ENCODE data around the gene SLC2A4RG. TPM values are rescaled to one million over a fixed set of nuclear protein-coding genes. Genes with fewer than 3 reads are reported as not detected.
A peak's percentile ranks its signal among the peaks of the same experiment; 100 is the strongest.

Gene SLC2A4RG
- total and polyA plus RNA-seq, 2 of the 13 experiments (the other 11 are each of a cell fraction or from before 2014, with no cell fraction given): 91.4 to 95.9 TPM

- H3K9me3 ChIP-seq (ENCODE audit: low read length): no peaks in the 10 kb centered on the region
- no peak overlapping the region for H3K4me3 ChIP-seq (replicated peaks in 1 of 3; ENCODE audit: insufficient read depth in 1 of 3, low read depth in 2 of 3, low read length in 3 of 3)
- WGBS (ENCODE audit: low lambda C conversion rate): 88% methylated on average over 13 of the region's 13 CpGs
- no peak overlapping the region for H3K9ac ChIP-seq (ENCODE audit: insufficient read depth, low read depth, low read length)
- H2AFZ ChIP-seq (ENCODE audit: low read length): no peak overlapping the region
- H3K4me2 ChIP-seq (ENCODE audit: low read depth, low read length): no peak overlapping the region
- ChIA-PET CTCF (ENCODE audit: low intra/inter-chr PET ratio, low total read pairs) (no interaction called here), POLR2A (no interaction called here)
- DNase-seq (ENCODE audit: low spot score): no peak
- TF ChIP-seq SRSF9 (IDR thresholded peaks at IDR 0.05; ENCODE audit: borderline replicate concordance, insufficient read depth, low read depth, low read length, poor library complexity, severe bottlenecking) (no peak), NFE2 (CRISPR knock-in tag; IDR thresholded peaks at IDR 0.05) (no peak), NFYC (CRISPR knock-in tag; IDR thresholded peaks at IDR 0.05) (no peak), ZNF263 (CRISPR knock-in tag; IDR thresholded peaks at IDR 0.05) (no peak), TOPORS (CRISPR knock-in tag; IDR thresholded peaks at IDR 0.05) (no peak)
- peaks cover 0 to 3% of the 10 kb centered on the region in 2 experiments; a peak in 1 of 5 replicates for H3K27me3 ChIP-seq (ENCODE audit: control insufficient read depth in 1 of 2, insufficient read depth in 2 of 2, low read length in 2 of 2)
- ATAC-seq: no peak
- peaks cover 42% of the 10 kb centered on the region for H3K4me1 ChIP-seq (ENCODE audit: insufficient read depth, low read length)
- H4K20me1 ChIP-seq (ENCODE audit: insufficient read depth, low read length): no peaks in the 10 kb centered on the region
- no peaks in the 10 kb centered on the region for H3K79me2 ChIP-seq (ENCODE audit: insufficient read depth, low read length)
- no peak overlapping the region for H3K27ac ChIP-seq (ENCODE audit: extremely low read length, insufficient read depth, low read length)
- no TSS peak for BruUV-seq (replicated peaks)
- H3K36me3 ChIP-seq (replicated peaks in 1 of 2; ENCODE audit: control insufficient read depth in 1 of 2, insufficient read depth in 2 of 2, low read length in 2 of 2): no peaks in the 10 kb centered on the region
- intact Hi-C loops (cut with micrococcal nuclease; ENCODE audit: unreplicated experiment) (no loop called here), in situ Hi-C loops (cut with HindIII; ENCODE audit: extremely low pct_ligation_motif_present, low pct_unique_long_range_greater_than_20kb) (no loop called here)
- no peak for FAIRE-seq
Measured at GRCh38 chr20:63753381-63753780, 13.8 kb downstream of the SLC2A4RG start.

GRCh38 chr20:63754008-63754407 is 14.4 kb downstream of the SLC2A4RG start:
- in situ Hi-C loops (cut with HindIII; ENCODE audit: extremely low pct_ligation_motif_present, low pct_unique_long_range_greater_than_20kb) (no loop called here), intact Hi-C loops (cut with micrococcal nuclease; ENCODE audit: unreplicated experiment) (no loop called here)
- no peaks in the 10 kb centered on the region for H3K36me3 ChIP-seq (replicated peaks in 1 of 2; ENCODE audit: control insufficient read depth in 1 of 2, insufficient read depth in 2 of 2, low read length in 2 of 2)
- POLR2A ChIA-PET: no interaction called here
- 85% methylated on average over 16 of the region's 16 CpGs for WGBS (ENCODE audit: low lambda C conversion rate)
- TF ChIP-seq ZNF687 (CRISPR knock-in tag; IDR thresholded peaks at IDR 0.05) (peak; percentile 10; the same call in 1 of the 2 replicates), ZBTB33 (CRISPR knock-in tag; IDR thresholded peaks at IDR 0.05) (peak; percentile 91), ZNF556 (CRISPR knock-in tag; IDR thresholded peaks at IDR 0.05; ENCODE audit: borderline replicate concordance) (no peak), ZNF605 (CRISPR knock-in tag; IDR thresholded peaks at IDR 0.05) (0 out of 2 replicates have a peak, but pooled peaks have one; percentile 20)
- ATAC-seq (no peak), FAIRE-seq (no peak), DNase-seq (ENCODE audit: low spot score) (no peak)
- H3K4me1 ChIP-seq (ENCODE audit: insufficient read depth, low read length): peaks cover 36% of the 10 kb centered on the region
- CTCF ChIA-PET (ENCODE audit: low intra/inter-chr PET ratio, low total read pairs): no interaction called here
- peaks cover 0 to 3% of the 10 kb centered on the region in 2 experiments; a peak in 1 of 5 replicates for H3K27me3 ChIP-seq (ENCODE audit: control insufficient read depth in 1 of 2, insufficient read depth in 2 of 2, low read length in 2 of 2)
- H3K27ac ChIP-seq (ENCODE audit: extremely low read length, insufficient read depth, low read length): no peak overlapping the region
- H3K9me3 ChIP-seq (ENCODE audit: low read length): no peaks in the 10 kb centered on the region
- H3K4me3 ChIP-seq (replicated peaks in 1 of 3; ENCODE audit: insufficient read depth in 1 of 3, low read depth in 2 of 3, low read length in 3 of 3): no peak overlapping the region
- H3K9ac ChIP-seq (ENCODE audit: insufficient read depth, low read depth, low read length): no peak overlapping the region
- H2AFZ ChIP-seq (ENCODE audit: low read length): no peak overlapping the region
- BruUV-seq (replicated peaks): no TSS peak
- H3K4me2 ChIP-seq (ENCODE audit: low read depth, low read length): no peak overlapping the region
- H3K79me2 ChIP-seq (ENCODE audit: insufficient read depth, low read length): no peaks in the 10 kb centered on the region
- no peaks in the 10 kb centered on the region for H4K20me1 ChIP-seq (ENCODE audit: insufficient read depth, low read length)

Measured in HepG2 (cell line).